HepG2 (cell line): ENCODE measurements around the gene TMEM196. TPM values are rescaled to one million over a fixed set of nuclear protein-coding genes. Genes with fewer than 3 reads are reported as not detected.

Experiments used
- ATAC-seq: fragments of 200-7000 bp; cut with Tn5 transposase; 3 replicates; pipeline ENCODE4 v1.9.1; 2020; ENCODE audit warnings: mild to moderate bottlenecking, moderate library complexity
- BruUV-seq: library from RNA; stranded (reverse); fragments of 400-500 nt; replicated peaks from 2 replicates; lab custom pipeline; 2021; lab: Mats Ljungman, UMichigan
- CTCF ChIA-PET: fragments of 300-600 bp; formaldehyde crosslinking; extraction: SDS; loops from one replicate; lab custom pipeline; 2021; ENCODE audit warnings: low total read pairs, inconsistent platforms, low intra/inter-chr PET ratio; lab: Yijun Ruan, JAX
- POLR2A ChIA-PET: fragments of 350-600 bp; sonication (Branson Sonifier 250); formaldehyde crosslinking; loops from one replicate; lab custom pipeline; 2020; ENCODE audit warnings: antibody characterized with exemption, inconsistent platforms; lab: Yijun Ruan, JAX
- DNase-seq: peaks from one replicate; pipeline ENCODE4 v3.0.0-alpha.2; 2015; ENCODE audit warnings: low spot score
- FAIRE-seq: peaks from 3 replicates; lab custom pipeline; 2011; peaks lifted over from hg19 to GRCh38; lab: Jason Lieb, UNC
- H2AFZ ChIP-seq: one replicate; pipeline ENCODE4 v1.6.1; 2011; ENCODE audit warnings: low read length, inconsistent platforms
- H3K27ac ChIP-seq: fragments of 300-600 bp; 3 replicates; pipeline ENCODE4 v1.8.0; 2011; ENCODE audit warnings: mixed run types, mild to moderate bottlenecking, mixed read lengths, low read length, inconsistent platforms; ENCODE audit not compliant: insufficient read depth; ENCODE audit errors: extremely low read length
- H3K27me3 ChIP-seq, 2 experiments: fragments of 200-600 bp in 1 of 2; 2 replicates in 1 of 2; 3 replicates in 1 of 2; pipeline versions ENCODE4 v1.6.0 to v1.8.0; 2011; ENCODE audit warnings: low read length in 2 of 2, mild to moderate bottlenecking in 2 of 2, moderate library complexity in 2 of 2, inconsistent platforms in 1 of 2; ENCODE audit not compliant: insufficient read depth in 2 of 2, control insufficient read depth in 1 of 2
- H3K36me3 ChIP-seq, 2 experiments: fragments of 200-600 bp in 1 of 2; replicated peaks in 1 of 2; 2 replicates in 1 of 2; 3 replicates in 1 of 2; pipeline versions ENCODE4 v1.5.1 to v1.8.0; 2011; ENCODE audit warnings: low read length in 2 of 2, inconsistent platforms in 1 of 2; ENCODE audit not compliant: insufficient read depth in 2 of 2, control insufficient read depth in 1 of 2
- H3K4me1 ChIP-seq: 2 replicates; pipeline ENCODE4 v1.5.1; 2012; ENCODE audit warnings: low read length, inconsistent platforms; ENCODE audit not compliant: insufficient read depth
- H3K4me2 ChIP-seq: 2 replicates; pipeline ENCODE4 v1.6.0; 2011; ENCODE audit warnings: low read depth, low read length, inconsistent platforms
- H3K4me3 ChIP-seq, 3 experiments: fragments of 200-600 bp in 1 of 3; sonication (generic), shearing (Covaris generic) in 1 of 3; replicated peaks in 1 of 3; 2 replicates each; pipeline ENCODE4 v1.5.1; 2011 to 2016; ENCODE audit warnings: low read length in 3 of 3, inconsistent platforms in 2 of 3, low read depth in 2 of 3, mild to moderate bottlenecking in 2 of 3, control low read depth in 1 of 3, mixed read lengths in 1 of 3; ENCODE audit not compliant: insufficient read depth in 1 of 3
- H3K79me2 ChIP-seq: one replicate; pipeline ENCODE4 v1.6.1; 2011; ENCODE audit warnings: low read length, inconsistent platforms; ENCODE audit not compliant: insufficient read depth
- H3K9ac ChIP-seq: 2 replicates; pipeline ENCODE4 v1.6.0; 2011; ENCODE audit warnings: mild to moderate bottlenecking, low read depth, low read length, inconsistent platforms; ENCODE audit not compliant: insufficient read depth
- H3K9me3 ChIP-seq: 2 replicates; pipeline ENCODE4 v1.5.1; 2012; ENCODE audit warnings: mild to moderate bottlenecking, low read length
- H4K20me1 ChIP-seq: 2 replicates; pipeline ENCODE4 v1.6.0; 2011; ENCODE audit warnings: inconsistent platforms, mild to moderate bottlenecking, low read length, moderate library complexity; ENCODE audit not compliant: insufficient read depth
- ARNT2 ChIP-seq: sonication (generic); formaldehyde crosslinking; IDR thresholded peaks from 2 replicates; pipeline ENCODE4 v1.8.0; 2022; ENCODE audit warnings: mild to moderate bottlenecking, low read depth, missing genetic modification reagents, moderate library complexity
- ATAD3A ChIP-seq: sonication (generic); formaldehyde crosslinking; IDR thresholded peaks from 2 replicates; pipeline ENCODE4 v1.4.0; 2020; ENCODE audit warnings: missing genetic modification reagents
- DRAP1 ChIP-seq: IDR thresholded peaks from 2 replicates; pipeline ENCODE4 v1.6.1; 2016; ENCODE audit warnings: missing genetic modification reagents, missing compliant biosample characterization
- EP300 ChIP-seq, 3 experiments: sonication (generic) in 1 of 3; formaldehyde crosslinking in 1 of 3; IDR thresholded peaks; 2 replicates each; pipeline versions ENCODE4 v1.5.1 to v1.6.1; 2011 to 2020; ENCODE audit warnings: low read depth in 2 of 3, low read length in 2 of 3, borderline replicate concordance in 1 of 3, improper control_type of control experiment in 1 of 3, mild to moderate bottlenecking in 1 of 3, missing genetic modification reagents in 1 of 3, moderate library complexity in 1 of 3
- HOMEZ ChIP-seq: IDR thresholded peaks from 2 replicates; pipeline ENCODE4 v1.6.1; 2016; ENCODE audit warnings: low read depth
- HOXA7 ChIP-seq: sonication (generic); formaldehyde crosslinking; IDR thresholded peaks from 2 replicates; pipeline ENCODE4 v1.8.1; 2022; ENCODE audit warnings: mild to moderate bottlenecking, missing genetic modification reagents, moderate library complexity
- MED8 ChIP-seq: sonication (generic); formaldehyde crosslinking; IDR thresholded peaks from 2 replicates; pipeline ENCODE4 v1.8.1; 2023; ENCODE audit warnings: mild to moderate bottlenecking, missing genetic modification reagents; ENCODE audit not compliant: insufficient replicate concordance
- MTA1 ChIP-seq: sonication (generic); formaldehyde crosslinking; IDR thresholded peaks from 2 replicates; pipeline ENCODE4 v1.4.0; 2020; ENCODE audit warnings: missing genetic modification reagents, mild to moderate bottlenecking, borderline replicate concordance
- PCBP2 ChIP-seq: fragments of 200-400 bp; formaldehyde crosslinking; optimal IDR thresholded peaks from 2 replicates; pipeline ENCODE3; 2018; ENCODE audit warnings: low read length, low read depth; ENCODE audit not compliant: poor library complexity, severe bottlenecking
- PLRG1 ChIP-seq: fragments of 450-650 bp; conservative IDR thresholded peaks from 2 replicates; pipeline ENCODE4 v1.6.1; 2016
- POGZ ChIP-seq: sonication (generic); formaldehyde crosslinking; IDR thresholded peaks from 2 replicates; pipeline ENCODE4 v1.4.0; 2020; ENCODE audit warnings: mild to moderate bottlenecking, missing genetic modification reagents
- RCOR2 ChIP-seq: IDR thresholded peaks from 2 replicates; pipeline ENCODE4 v1.6.1; 2016; ENCODE audit warnings: missing biosample characterization, missing genetic modification reagents
- SALL2 ChIP-seq: sonication (generic); formaldehyde crosslinking; IDR thresholded peaks from 2 replicates; pipeline ENCODE4 v1.8.1; 2023; ENCODE audit warnings: mild to moderate bottlenecking, missing genetic modification reagents, inconsistent platforms
- TGIF2 ChIP-seq: IDR thresholded peaks from 2 replicates; pipeline ENCODE4 v1.6.1; 2016; ENCODE audit warnings: control low read depth, missing compliant biosample characterization
- ZNF136 ChIP-seq: sonication (generic); formaldehyde crosslinking; IDR thresholded peaks from 2 replicates; pipeline ENCODE4 v1.8.1; 2022; ENCODE audit warnings: low read depth, mild to moderate bottlenecking, moderate library complexity, missing genetic modification reagents
- ZNF354B ChIP-seq: sonication (generic); formaldehyde crosslinking; IDR thresholded peaks from 2 replicates; pipeline ENCODE4 v1.8.0; 2022; ENCODE audit warnings: mild to moderate bottlenecking, missing genetic modification reagents
- ZNF580 ChIP-seq: IDR thresholded peaks from 2 replicates; pipeline ENCODE4 v1.6.1; 2016; ENCODE audit warnings: low read depth, borderline replicate concordance
- WGBS: methylation state at CpG from one replicate; pipeline ENCODE4 v1.1.6; 2017; ENCODE audit warnings: low lambda C conversion rate; 5-methylcytosine and 5-hydroxymethylcytosine counted together
- in situ Hi-C: cut with HindIII; loops from 2 replicates; pipeline ENCODE4 v1.10.0; 2017; ENCODE audit warnings: low pct_unique_long_range_greater_than_20kb; ENCODE audit not compliant: extremely low pct_ligation_motif_present
- intact Hi-C: fragments of 100-400 bp; cut with micrococcal nuclease; formaldehyde crosslinking; loops from one replicate; pipeline ENCODE4 v1.10.0; 2022; ENCODE audit not compliant: unreplicated experiment
- polyA plus RNA-seq, 8 experiments: library from polyadenylated mRNA; depleted of rRNA in 3 of 8; stranded (reverse) in 7 of 8; unstranded in 1 of 8; fragments of >200 nt; fragmentation: Illumina TruSeq in 4 of 8; extraction: Trizol in 4 of 8; gene quantifications; 2 replicates each; pipeline versions ENCODE4 v1.2.1 to v1.2.3, GENCODE V29; 2011 to 2016; ENCODE audit warnings: low read depth in 4 of 8, missing spikeins in 1 of 8, mixed read lengths in 1 of 8; ENCODE audit not compliant: insufficient read depth in 1 of 8
- total RNA-seq, 5 experiments: library from RNA; depleted of rRNA; stranded (reverse); fragments of >200 nt; fragmentation: Illumina TruSeq; extraction: Trizol; gene quantifications; 2 replicates each; pipeline ENCODE4 v1.2.3, GENCODE V29; 2016; ENCODE audit warnings: low read depth in 1 of 5
- TF ChIP-seq, protein P1 (sequence below): IDR thresholded peaks from 2 replicates; pipeline ENCODE4 v1.6.1; 2012; ENCODE audit warnings: low read length, improper control_type of control experiment

TMEM196 gene
- total and polyA plus RNA-seq, 2 of the 13 experiments (the other 11 are each of a cell fraction or from before 2014, with no cell fraction given) = not detected

DNA sequence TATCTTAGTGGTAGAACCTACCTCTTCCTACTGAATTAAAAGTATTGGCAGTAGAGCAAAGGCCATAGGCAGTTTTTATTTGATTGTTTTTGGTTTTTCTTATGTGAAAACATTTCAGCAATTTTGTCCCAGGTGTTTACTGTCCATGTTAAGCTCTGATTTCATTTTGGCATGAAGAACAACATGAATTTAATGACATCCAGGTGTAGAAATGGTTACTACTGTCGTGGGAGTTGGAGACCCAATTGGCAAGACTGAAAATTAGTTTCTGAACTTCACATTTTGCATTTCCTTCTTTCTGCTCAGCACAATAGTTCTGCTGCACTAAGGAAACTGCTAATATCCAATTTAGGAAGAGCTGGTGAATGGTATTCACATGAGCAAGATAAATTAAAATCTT, 38.0 kb upstream of the TMEM196 start:
- Histone ChIP-seq H3K79me2 (no peaks in the 10 kb centered on the region), H3K9me3 (peaks cover 71% of the 10 kb centered on the region), H3K9ac (no peak overlapping the region), H4K20me1 (no peaks in the 10 kb centered on the region), H3K27me3 (no peaks in the 10 kb centered on the region), H3K27ac (no peak overlapping the region), H2AFZ (no peak overlapping the region), H3K4me2 (no peak overlapping the region), H3K36me3 (no peaks in the 10 kb centered on the region), H3K4me3 (no peak overlapping the region), H3K4me1 (no peaks in the 10 kb centered on the region)
- ChIA-PET CTCF (no interaction called here), POLR2A (no interaction called here)
- intact Hi-C loops (no loop called here), in situ Hi-C loops (no loop called here)
- BruUV-seq = no TSS peak
- 3% methylated on average over 1 of the region's 1 CpG for WGBS
- DNase-seq (no peak), FAIRE-seq (no peak), ATAC-seq (no peak)
- TF ChIP-seq HOMEZ (no peak), EP300 (IDR thresholded peaks at IDR 0.05; ENCODE audit: low read depth in 2 of 2, low read length in 2 of 2) (no peak), EP300 (CRISPR knock-in tag; IDR thresholded peaks at IDR 0.05; ENCODE audit: borderline replicate concordance) (no peak), MTA1 (CRISPR knock-in tag) (no peak), SALL2 (CRISPR knock-in tag) (no peak), ARNT2 (CRISPR knock-in tag) (no peak), TGIF2 (no peak), ZNF580 (CRISPR knock-in tag) (no peak), POGZ (no peak), PLRG1 (no peak), ZNF136 (no peak), ATAD3A (CRISPR knock-in tag) (no peak), PCBP2 (no peak), RCOR2 (CRISPR knock-in tag) (no peak), MED8 (CRISPR knock-in tag) (no peak), DRAP1 (CRISPR knock-in tag) (no peak), HOXA7 (CRISPR knock-in tag) (no peak), ZNF354B (CRISPR knock-in tag) (no peak)
- TF ChIP-seq, protein P1, sequence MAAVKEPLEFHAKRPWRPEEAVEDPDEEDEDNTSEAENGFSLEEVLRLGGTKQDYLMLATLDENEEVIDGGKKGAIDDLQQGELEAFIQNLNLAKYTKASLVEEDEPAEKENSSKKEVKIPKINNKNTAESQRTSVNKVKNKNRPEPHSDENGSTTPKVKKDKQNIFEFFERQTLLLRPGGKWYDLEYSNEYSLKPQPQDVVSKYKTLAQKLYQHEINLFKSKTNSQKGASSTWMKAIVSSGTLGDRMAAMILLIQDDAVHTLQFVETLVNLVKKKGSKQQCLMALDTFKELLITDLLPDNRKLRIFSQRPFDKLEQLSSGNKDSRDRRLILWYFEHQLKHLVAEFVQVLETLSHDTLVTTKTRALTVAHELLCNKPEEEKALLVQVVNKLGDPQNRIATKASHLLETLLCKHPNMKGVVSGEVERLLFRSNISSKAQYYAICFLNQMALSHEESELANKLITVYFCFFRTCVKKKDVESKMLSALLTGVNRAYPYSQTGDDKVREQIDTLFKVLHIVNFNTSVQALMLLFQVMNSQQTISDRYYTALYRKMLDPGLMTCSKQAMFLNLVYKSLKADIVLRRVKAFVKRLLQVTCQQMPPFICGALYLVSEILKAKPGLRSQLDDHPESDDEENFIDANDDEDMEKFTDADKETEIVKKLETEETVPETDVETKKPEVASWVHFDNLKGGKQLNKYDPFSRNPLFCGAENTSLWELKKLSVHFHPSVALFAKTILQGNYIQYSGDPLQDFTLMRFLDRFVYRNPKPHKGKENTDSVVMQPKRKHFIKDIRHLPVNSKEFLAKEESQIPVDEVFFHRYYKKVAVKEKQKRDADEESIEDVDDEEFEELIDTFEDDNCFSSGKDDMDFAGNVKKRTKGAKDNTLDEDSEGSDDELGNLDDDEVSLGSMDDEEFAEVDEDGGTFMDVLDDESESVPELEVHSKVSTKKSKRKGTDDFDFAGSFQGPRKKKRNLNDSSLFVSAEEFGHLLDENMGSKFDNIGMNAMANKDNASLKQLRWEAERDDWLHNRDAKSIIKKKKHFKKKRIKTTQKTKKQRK = no peak
